ENCODE data around the gene NOTCH2. TPM values are rescaled to one million over a fixed set of nuclear protein-coding genes. Genes with fewer than 3 reads are reported as not detected.
A peak's percentile ranks its signal among the peaks of the same experiment; 100 is the strongest.

NOTCH2 gene
- total RNA-seq, 1 experiment from 2014 or later = 62.9 TPM

DNA sequence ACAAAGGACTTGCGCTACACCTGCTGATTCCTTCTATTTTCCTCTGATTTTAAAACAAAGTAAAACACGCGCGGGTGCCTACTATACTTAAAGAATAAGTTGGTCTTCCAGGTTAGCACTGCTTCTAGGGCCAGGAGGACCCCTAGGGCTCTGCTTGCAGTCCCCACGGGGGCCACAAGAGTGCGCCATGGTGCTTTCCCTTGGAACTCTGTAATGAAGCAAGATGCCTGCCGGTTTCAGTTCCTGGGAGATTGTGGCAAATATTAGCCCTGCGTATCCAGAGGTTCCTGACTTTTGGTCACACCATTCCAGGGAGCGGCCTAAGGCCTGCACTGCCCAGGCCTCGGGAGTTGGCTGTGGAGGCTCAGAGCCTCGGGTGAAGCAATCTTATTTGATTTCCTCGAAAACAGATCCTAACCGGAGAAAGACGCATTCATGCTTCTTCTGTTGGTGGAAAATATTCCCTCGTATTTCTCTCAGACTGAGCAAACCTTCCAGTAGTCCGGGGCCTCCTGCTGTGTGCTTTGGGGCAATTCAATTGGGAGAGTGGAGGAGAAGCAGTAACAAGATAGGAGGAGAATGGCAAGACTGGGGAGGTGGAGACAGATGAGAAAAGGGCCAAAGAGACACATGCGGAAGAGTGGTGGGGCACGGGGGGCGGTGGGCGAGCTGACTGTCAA, 198.4 kb downstream of the NOTCH2 start:
- BruUV-seq (replicated peaks) = no TSS peak
- Histone ChIP-seq H3K9ac (ENCODE audit: low read length) (no peak overlapping the region), H3K79me2 (ENCODE audit: insufficient read depth, low read length) (no peaks in the 10 kb centered on the region), H2AFZ (ENCODE audit: low read depth, low read length, poor library complexity, severe bottlenecking) (peak overlapping the region; percentile 100), H3K36me3 (ENCODE audit: control insufficient read depth in 1 of 2, insufficient read depth in 2 of 2, low read length in 2 of 2) (no peaks in the 10 kb centered on the region), H3K9me3 (ENCODE audit: control insufficient read depth in 1 of 2, insufficient read depth in 1 of 2, low read depth in 1 of 2, low read length in 2 of 2) (no peaks in the 10 kb centered on the region), H3K4me1 (ENCODE audit: control insufficient read depth in 1 of 2, insufficient read depth in 2 of 2, low read length in 2 of 2) (peaks cover 0 to 4% of the 10 kb centered on the region in 2 experiments; a peak in 2 of 4 replicates), H3K9me2 (ENCODE audit: insufficient read depth) (no peaks in the 10 kb centered on the region), H3K4me3 (replicated peaks in 1 of 2; ENCODE audit: low read depth in 1 of 2, low read length in 2 of 2) (no peak overlapping the region), H3K27ac (ENCODE audit: low read depth, low read length) (no peak overlapping the region), H3K4me2 (ENCODE audit: low read length) (peak overlapping the region; percentile 44), H3K27me3 (ENCODE audit: insufficient read depth, low read length) (no peaks in the 10 kb centered on the region), H4K20me1 (ENCODE audit: insufficient read depth) (no peaks in the 10 kb centered on the region)
- ATAC-seq (peak; percentile 97), DNase-seq (ENCODE audit: low read depth, low spot score) (peak; percentile 56)
- TF ChIP-seq ELF1 (IDR thresholded peaks at IDR 0.05; ENCODE audit: borderline replicate concordance, low read depth) = no peak
- peak; percentile 36 for TF ChIP-seq YY1 (IDR thresholded peaks at IDR 0.05; ENCODE audit: extremely low read depth, insufficient replicate concordance, low read depth, low read length)
- TF ChIP-seq SRF (IDR thresholded peaks at IDR 0.05; ENCODE audit: low read depth) = no peak
- TF ChIP-seq RAD21 (IDR thresholded peaks at IDR 0.05; ENCODE audit: low read depth) = peak; percentile 81
- TF ChIP-seq CEBPB (IDR thresholded peaks at IDR 0.05; ENCODE audit: low read depth) = no peak
- TF ChIP-seq, protein P1, sequence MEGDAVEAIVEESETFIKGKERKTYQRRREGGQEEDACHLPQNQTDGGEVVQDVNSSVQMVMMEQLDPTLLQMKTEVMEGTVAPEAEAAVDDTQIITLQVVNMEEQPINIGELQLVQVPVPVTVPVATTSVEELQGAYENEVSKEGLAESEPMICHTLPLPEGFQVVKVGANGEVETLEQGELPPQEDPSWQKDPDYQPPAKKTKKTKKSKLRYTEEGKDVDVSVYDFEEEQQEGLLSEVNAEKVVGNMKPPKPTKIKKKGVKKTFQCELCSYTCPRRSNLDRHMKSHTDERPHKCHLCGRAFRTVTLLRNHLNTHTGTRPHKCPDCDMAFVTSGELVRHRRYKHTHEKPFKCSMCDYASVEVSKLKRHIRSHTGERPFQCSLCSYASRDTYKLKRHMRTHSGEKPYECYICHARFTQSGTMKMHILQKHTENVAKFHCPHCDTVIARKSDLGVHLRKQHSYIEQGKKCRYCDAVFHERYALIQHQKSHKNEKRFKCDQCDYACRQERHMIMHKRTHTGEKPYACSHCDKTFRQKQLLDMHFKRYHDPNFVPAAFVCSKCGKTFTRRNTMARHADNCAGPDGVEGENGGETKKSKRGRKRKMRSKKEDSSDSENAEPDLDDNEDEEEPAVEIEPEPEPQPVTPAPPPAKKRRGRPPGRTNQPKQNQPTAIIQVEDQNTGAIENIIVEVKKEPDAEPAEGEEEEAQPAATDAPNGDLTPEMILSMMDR (IDR thresholded peaks at IDR 0.05 in 2 of 3, conservative IDR thresholded peaks at IDR 0.05 in 1 of 3; ENCODE audit: borderline replicate concordance in 1 of 3, insufficient read depth in 1 of 3, low read depth in 2 of 3, low read length in 2 of 3) = peak; percentile 68 to 98 (median 97)
- ChIA-PET POLR2A (no interaction called here), RAD21 (ENCODE audit: low non-redundant PET in 1 of 2, low total read pairs in 2 of 2, uncharacterized antibody in 2 of 2, unreplicated experiment in 2 of 2) (no interaction called here), CTCF (interaction anchor here (1.7 to 2.7 kb wide), 2 partner anchors 12 to 15 kb away, joined by 7 to 10 read pairs; no protein-coding TSS in a partner anchor)
- intact Hi-C loops (cut with micrococcal nuclease) = loop anchor here (1.0 to 10.0 kb wide), 2 partner anchors 97 to 274 kb away; no protein-coding TSS in a partner anchor

Data from HCT116 (cell line).